ENCODE results near the gene PEF1. TPM values are rescaled to one million over a fixed set of nuclear protein-coding genes. Genes with fewer than 3 reads are reported as not detected.

Gene PEF1
- polyA plus RNA-seq, 1 experiment, result 71.8 TPM

GRCh38 chr1:31655104-31655503 lies 10.4 kb upstream of the PEF1 start:
- TF ChIP-seq CTCF (IDR thresholded peaks at IDR 0.05; ENCODE audit: low read depth, low read length), result no peak
- no peak overlapping the region for H3K4me3 ChIP-seq (ENCODE audit: low read depth, low read length)
- no peaks in the 10 kb centered on the region for H3K27me3 ChIP-seq (ENCODE audit: control insufficient read depth, insufficient read depth, low read length)
- H3K27ac ChIP-seq (ENCODE audit: low read depth, low read length), result no peak overlapping the region
- ChIA-PET CTCF (no interaction called here), POLR2A (no interaction called here)
- no peak for DNase-seq (ENCODE audit: low read depth, low spot score)
- H3K9me3 ChIP-seq (ENCODE audit: control insufficient read depth, insufficient read depth, low read length), result no peaks in the 10 kb centered on the region

- DNase-seq (ENCODE audit: low read depth, low spot score), result no peak
- Histone ChIP-seq H3K9me3 (ENCODE audit: control insufficient read depth, insufficient read depth, low read length) (no peaks in the 10 kb centered on the region), H3K4me3 (ENCODE audit: low read depth, low read length) (no peak overlapping the region), H3K27ac (ENCODE audit: low read depth, low read length) (no peak overlapping the region), H3K27me3 (ENCODE audit: control insufficient read depth, insufficient read depth, low read length) (no peaks in the 10 kb centered on the region)
- POLR2A ChIA-PET, result no interaction called here
- CTCF ChIA-PET, result no interaction called here
- no peak for TF ChIP-seq CTCF (IDR thresholded peaks at IDR 0.05; ENCODE audit: low read depth, low read length)
Observed at GRCh38 chr1:31654474-31654776, 9.7 kb upstream of the PEF1 start.

- TF ChIP-seq CTCF (IDR thresholded peaks at IDR 0.05; ENCODE audit: low read depth, low read length), result no peak
- DNase-seq (ENCODE audit: low read depth, low spot score), result no peak
- Histone ChIP-seq H3K27ac (ENCODE audit: low read depth, low read length) (no peak overlapping the region), H3K4me3 (ENCODE audit: low read depth, low read length) (no peak overlapping the region), H3K27me3 (ENCODE audit: control insufficient read depth, insufficient read depth, low read length) (no peaks in the 10 kb centered on the region), H3K9me3 (ENCODE audit: control insufficient read depth, insufficient read depth, low read length) (no peaks in the 10 kb centered on the region)
- CTCF ChIA-PET, result no interaction called here
- POLR2A ChIA-PET, result no interaction called here
Observed at GRCh38 chr1:31653717-31654473, 9.2 kb upstream of the PEF1 start.

GRCh38 chr1:31652891-31653499 lies 8.3 kb upstream of the PEF1 start:
- no peak for TF ChIP-seq CTCF (IDR thresholded peaks at IDR 0.05; ENCODE audit: low read depth, low read length)
- Histone ChIP-seq H3K4me3 (ENCODE audit: low read depth, low read length) (no peak overlapping the region), H3K9me3 (ENCODE audit: control insufficient read depth, insufficient read depth, low read length) (no peaks in the 10 kb centered on the region), H3K27ac (ENCODE audit: low read depth, low read length) (no peak overlapping the region), H3K27me3 (ENCODE audit: control insufficient read depth, insufficient read depth, low read length) (no peaks in the 10 kb centered on the region)
- ChIA-PET POLR2A (no interaction called here), CTCF (no interaction called here)
- DNase-seq (ENCODE audit: low read depth, low spot score), result no peak

GRCh38 chr1:31651766-31652165 lies 7.1 kb upstream of the PEF1 start:
- Histone ChIP-seq H3K27ac (ENCODE audit: low read depth, low read length) (no peak overlapping the region), H3K27me3 (ENCODE audit: control insufficient read depth, insufficient read depth, low read length) (no peaks in the 10 kb centered on the region), H3K4me3 (ENCODE audit: low read depth, low read length) (no peak overlapping the region), H3K9me3 (ENCODE audit: control insufficient read depth, insufficient read depth, low read length) (no peaks in the 10 kb centered on the region)
- CTCF ChIA-PET, result interaction anchor here (1.0 kb wide), 1 partner anchor 51 kb away, joined by 3 read pairs; no protein-coding TSS in a partner anchor
- no peak for TF ChIP-seq CTCF (IDR thresholded peaks at IDR 0.05; ENCODE audit: low read depth, low read length)
- no peak for DNase-seq (ENCODE audit: low read depth, low spot score)
- POLR2A ChIA-PET, result no interaction called here

Data from AG04450 (cell line).